Naive B cell (primary cell): Measurements from ENCODE around the gene RNU1-2. TPM values are rescaled to one million over a fixed set of nuclear protein-coding genes. Genes with fewer than 3 reads are reported as not detected.
A peak's percentile ranks its signal among the peaks of the same experiment; 100 is the strongest.
"Not testable (repeated sequence)": the region's sequence is repeated elsewhere in the genome, so short reads cannot be mapped to it uniquely, and the experiment has no call there.

Experiments used
- ATAC-seq, 2 donors: fragments of 150-1000 bp; cut with Tn5 transposase; 2 replicates each; pipeline ENCODE4 v1.10.0; 2021; ENCODE audit warnings: low read depth in 2 of 2, mild to moderate bottlenecking in 2 of 2, moderate library complexity in 2 of 2
- DNase-seq: peaks from one replicate; pipeline ENCODE4 v3.0.0; 2022
- H3K27ac Mint-ChIP-seq, 6 donors: one replicate each; pipeline ENCODE4 v1.8.0; 2020 to 2022; ENCODE audit warnings: mild to moderate bottlenecking in 6 of 6, mixed read lengths in 6 of 6, moderate library complexity in 5 of 6, inconsistent platforms in 2 of 6
- H3K27me3 Mint-ChIP-seq, 3 donors: one replicate each; pipeline ENCODE4 v1.8.0; 2021 to 2022; ENCODE audit warnings: mixed read lengths in 3 of 3, mild to moderate bottlenecking in 1 of 3
- H3K36me3 Mint-ChIP-seq, 2 donors: one replicate each; pipeline ENCODE4 v1.8.0; 2020 to 2022; ENCODE audit warnings: mixed read lengths in 2 of 2, inconsistent platforms in 1 of 2, mild to moderate bottlenecking in 1 of 2
- H3K4me1 Mint-ChIP-seq, 3 donors: one replicate each; pipeline ENCODE4 v1.8.0; 2020 to 2022; ENCODE audit warnings: mixed read lengths in 3 of 3, inconsistent platforms in 1 of 3, mild to moderate bottlenecking in 1 of 3, moderate library complexity in 1 of 3
- H3K4me3 Mint-ChIP-seq, 8 donors: one replicate each; pipeline ENCODE4 v1.8.0; 2020 to 2022; ENCODE audit warnings: mild to moderate bottlenecking in 8 of 8, mixed read lengths in 8 of 8, moderate library complexity in 8 of 8, inconsistent platforms in 2 of 8
- H3K9me3 Mint-ChIP-seq, 7 donors: one replicate each; pipeline ENCODE4 v1.8.0; 2020 to 2022; ENCODE audit warnings: mixed read lengths in 7 of 7, mild to moderate bottlenecking in 5 of 7, inconsistent platforms in 2 of 7, moderate library complexity in 1 of 7
- polyA plus RNA-seq, 6 donors: library from polyadenylated mRNA; unstranded; fragments of 300-500 nt; fragmentation: Illumina TruSeq; gene quantifications; one replicate each; pipeline ENCODE4 v1.2.3, GENCODE V29; 2021; ENCODE audit warnings: low read depth in 6 of 6

Gene RNU1-2
- polyA plus RNA-seq, 6 donors from 2014 or later: 27.4 to 56.9 (median 45.9) TPM; not detected in 2

GRCh38 chr1:16918371-16918770 is 22.6 kb downstream of the RNU1-2 start:
- Mint-ChIP-seq H3K4me1 (peaks cover 32 to 44% (median 38%) of the 10 kb centered on the region in 3 donors), H3K27me3 (no peaks in the 10 kb centered on the region), H3K9me3 (no peaks in the 10 kb centered on the region), H3K27ac (peak overlapping the region in 1 of 6 donors; percentile 79), H3K4me3 (peak overlapping the region in 1 of 8 donors; percentile 5), H3K36me3 (no peaks in the 10 kb centered on the region)
- DNase-seq (no peak), ATAC-seq (no peak)

GRCh38 chr1:16918936-16919665 is 23.3 kb downstream of the RNU1-2 start:
- H3K36me3 Mint-ChIP-seq, H3K9me3 Mint-ChIP-seq, ATAC-seq, DNase-seq, H3K27me3 Mint-ChIP-seq: not testable (repeated sequence)
- peak overlapping the region in 1 of 8 donors; percentile 5 for H3K4me3 Mint-ChIP-seq
- H3K4me1 Mint-ChIP-seq: peaks cover 31 to 40% (median 34%) of the 10 kb centered on the region in 3 donors
- H3K27ac Mint-ChIP-seq: peak overlapping the region in 2 of 6 donors; percentile 36 to 68

GRCh38 chr1:16920951-16921350 is 25.2 kb downstream of the RNU1-2 start:
- ATAC-seq (no peak), DNase-seq (no peak)
- no peaks in the 10 kb centered on the region for H3K9me3 Mint-ChIP-seq
- peak overlapping the region in 5 of 8 donors; percentile 9 to 84 (median 54) for H3K4me3 Mint-ChIP-seq
- H3K27ac Mint-ChIP-seq: peak overlapping the region in 1 of 6 donors; percentile 94
- peaks cover 30 to 32% (median 32%) of the 10 kb centered on the region in 3 donors for H3K4me1 Mint-ChIP-seq
- no peaks in the 10 kb centered on the region for H3K36me3 Mint-ChIP-seq
- H3K27me3 Mint-ChIP-seq: no peaks in the 10 kb centered on the region

GRCh38 chr1:16921391-16922185 is 25.8 kb downstream of the RNU1-2 start, which contains the start of gene CROCC:
CROCC (plus strand) TSS chr1:16921931; CDS start chr1:16922019, 88 bp downstream.
- H3K4me3 Mint-ChIP-seq: peak within 1 kb of the TSS; percentile 30 to 84 (median 66)
- peaks cover 27 to 31% (median 30%) of the 10 kb centered on the region in 3 donors for H3K4me1 Mint-ChIP-seq
- ATAC-seq (peak; percentile 63 to 64), DNase-seq (no peak)
- H3K27me3 Mint-ChIP-seq: no peaks in the 10 kb centered on the region
- peak within 1 kb of the TSS in 5 of 6 donors; percentile 33 to 94 (median 69) for H3K27ac Mint-ChIP-seq
- no peaks in the 10 kb centered on the region for H3K9me3 Mint-ChIP-seq
- no peaks in the 10 kb centered on the region for H3K36me3 Mint-ChIP-seq

GRCh38 chr1:16922466-16922865 is 26.7 kb downstream of the RNU1-2 start:
- H3K9me3 Mint-ChIP-seq: no peaks in the 10 kb centered on the region
- no peak overlapping the region for H3K27ac Mint-ChIP-seq
- ATAC-seq: no peak
- H3K4me3 Mint-ChIP-seq: peak overlapping the region in 2 of 8 donors; percentile 53 to 62
- no peak for DNase-seq
- no peaks in the 10 kb centered on the region for H3K27me3 Mint-ChIP-seq
- H3K36me3 Mint-ChIP-seq: no peaks in the 10 kb centered on the region
- H3K4me1 Mint-ChIP-seq: peaks cover 26 to 38% (median 36%) of the 10 kb centered on the region in 3 donors

- no peak for ATAC-seq
- H3K9me3 Mint-ChIP-seq: no peaks in the 10 kb centered on the region
- H3K27ac Mint-ChIP-seq: no peak overlapping the region
- H3K27me3 Mint-ChIP-seq: no peaks in the 10 kb centered on the region
- H3K4me3 Mint-ChIP-seq: peak overlapping the region in 2 of 8 donors; percentile 53 to 62
- DNase-seq: no peak
- H3K36me3 Mint-ChIP-seq: no peaks in the 10 kb centered on the region
- peaks cover 26 to 41% (median 39%) of the 10 kb centered on the region in 3 donors for H3K4me1 Mint-ChIP-seq
Measured at GRCh38 chr1:16922885-16923431, 27.2 kb downstream of the RNU1-2 start.

GRCh38 chr1:16924216-16924918 is 28.6 kb downstream of the RNU1-2 start:
- ATAC-seq (no peak), DNase-seq (no peak)
- H3K9me3 Mint-ChIP-seq: no peaks in the 10 kb centered on the region
- H3K27me3 Mint-ChIP-seq: no peaks in the 10 kb centered on the region
- H3K4me1 Mint-ChIP-seq: peaks cover 26 to 45% (median 39%) of the 10 kb centered on the region in 3 donors
- peak overlapping the region in 2 of 6 donors; percentile 3 to 22 for H3K27ac Mint-ChIP-seq
- H3K36me3 Mint-ChIP-seq: no peaks in the 10 kb centered on the region
- H3K4me3 Mint-ChIP-seq: no peak overlapping the region

- no peak for ATAC-seq
- Mint-ChIP-seq H3K27me3 (no peaks in the 10 kb centered on the region), H3K4me3 (no peak overlapping the region), H3K9me3 (no peaks in the 10 kb centered on the region), H3K27ac (peak overlapping the region in 1 of 6 donors; percentile 45), H3K4me1 (peaks cover 26 to 45% (median 39%) of the 10 kb centered on the region in 3 donors), H3K36me3 (no peaks in the 10 kb centered on the region)
- DNase-seq: no peak
Measured at GRCh38 chr1:16924919-16925477, 29.2 kb downstream of the RNU1-2 start.

GRCh38 chr1:16925635-16926490 is 30.1 kb downstream of the RNU1-2 start:
- ATAC-seq (no peak), DNase-seq (no peak)
- no peaks in the 10 kb centered on the region for H3K36me3 Mint-ChIP-seq
- no peaks in the 10 kb centered on the region for H3K9me3 Mint-ChIP-seq
- H3K27me3 Mint-ChIP-seq: no peaks in the 10 kb centered on the region
- H3K4me1 Mint-ChIP-seq: peaks cover 23 to 45% (median 39%) of the 10 kb centered on the region in 3 donors
- H3K27ac Mint-ChIP-seq: peak overlapping the region in 1 of 6 donors; percentile 45
- H3K4me3 Mint-ChIP-seq: peak overlapping the region in 1 of 8 donors; percentile 72

- Mint-ChIP-seq H3K4me3 (no peak overlapping the region), H3K9me3 (no peaks in the 10 kb centered on the region), H3K27me3 (no peaks in the 10 kb centered on the region), H3K36me3 (no peaks in the 10 kb centered on the region), H3K4me1 (peaks cover 16 to 41% (median 34%) of the 10 kb centered on the region in 3 donors), H3K27ac (no peak overlapping the region)
- ATAC-seq: no peak
- no peak for DNase-seq
Measured at GRCh38 chr1:16926491-16927073, 30.8 kb downstream of the RNU1-2 start.

- no peaks in the 10 kb centered on the region for H3K9me3 Mint-ChIP-seq
- no peaks in the 10 kb centered on the region for H3K27me3 Mint-ChIP-seq
- H3K4me3 Mint-ChIP-seq: peak overlapping the region in 1 of 8 donors; percentile 24
- ATAC-seq: peak in 1 of 2 donors; percentile 10
- peak overlapping the region in 1 of 6 donors; percentile 62 for H3K27ac Mint-ChIP-seq
- no peaks in the 10 kb centered on the region for H3K36me3 Mint-ChIP-seq
- peaks cover 9 to 34% (median 27%) of the 10 kb centered on the region in 3 donors for H3K4me1 Mint-ChIP-seq
- DNase-seq: no peak
Measured at GRCh38 chr1:16927256-16927655, 31.5 kb downstream of the RNU1-2 start.
